ENCODE measurements around the gene ZNG1F.
"Not testable (repeated sequence)": the region's sequence is repeated elsewhere in the genome, so short reads cannot be mapped to it uniquely, and the experiment has no call there.

ZNG1F gene

GRCh38 chr9:41189217-41189616, at the start of gene ZNG1F:
Gene ZNG1F (minus strand): TSS chr9:41189317. CDS start chr9:41189258, 59 bp downstream.
- DNase-seq = not testable (repeated sequence)

- not testable (repeated sequence) for DNase-seq
These were observed 48.1 kb upstream of the ZNG1F start for GRCh38 chr9:41237110-41237749.

- not testable (repeated sequence) for DNase-seq
These were observed 47.5 kb upstream of the ZNG1F start for GRCh38 chr9:41236486-41237109.

GRCh38 chr9:41234811-41235805, 46.0 kb upstream of the ZNG1F start:
- DNase-seq = not testable (repeated sequence)

GRCh38 chr9:41234221-41234620, 45.1 kb upstream of the ZNG1F start:
- DNase-seq = not testable (repeated sequence)

GRCh38 chr9:41232326-41232725, 43.2 kb upstream of the ZNG1F start:
- DNase-seq = not testable (repeated sequence)

GRCh38 chr9:41230418-41230817, 41.3 kb upstream of the ZNG1F start:
- not testable (repeated sequence) for DNase-seq

- no peak for DNase-seq
These were observed 40.6 kb upstream of the ZNG1F start for GRCh38 chr9:41229408-41230401.

GRCh38 chr9:41219831-41220230, 30.7 kb upstream of the ZNG1F start:
- DNase-seq = not testable (repeated sequence)

GRCh38 chr9:41188439-41188838, 678 bp downstream of the ZNG1F start:
- DNase-seq = not testable (repeated sequence)

- DNase-seq = not testable (repeated sequence)
These were observed 14.1 kb downstream of the ZNG1F start for GRCh38 chr9:41174994-41175393.

- DNase-seq = not testable (repeated sequence)
These were observed 39.0 kb downstream of the ZNG1F start for GRCh38 chr9:41150116-41150515.

- DNase-seq = not testable (repeated sequence)
These were observed 47.2 kb downstream of the ZNG1F start for GRCh38 chr9:41141878-41142277.

- DNase-seq = not testable (repeated sequence)
These were observed 60.5 kb downstream of the ZNG1F start, which contains the start of gene FOXD4L6 for GRCh38 chr9:41128581-41128980. Gene FOXD4L6 (minus strand): TSS chr9:41128681. CDS start chr9:41128383, 298 bp downstream.

- not testable (repeated sequence) for DNase-seq
These were observed 62.2 kb downstream of the ZNG1F start for GRCh38 chr9:41126746-41127446.

- not testable (repeated sequence) for DNase-seq
These were observed 63.2 kb downstream of the ZNG1F start for GRCh38 chr9:41125936-41126335.

GRCh38 chr9:41125109-41125658, 63.9 kb downstream of the ZNG1F start:
- DNase-seq = not testable (repeated sequence)

GRCh38 chr9:41124250-41125108, 64.6 kb downstream of the ZNG1F start:
- DNase-seq = not testable (repeated sequence)

GRCh38 chr9:41123812-41124211, 65.3 kb downstream of the ZNG1F start:
- not testable (repeated sequence) for DNase-seq

- not testable (repeated sequence) for DNase-seq
These were observed 65.7 kb downstream of the ZNG1F start for GRCh38 chr9:41123396-41123795.

All from NCI-H345 (cell line).